H9 (cell line): ENCODE measurements around the gene LAMA3. TPM values are rescaled to one million over a fixed set of nuclear protein-coding genes. Genes with fewer than 3 reads are reported as not detected.

Experiments
- DNase-seq: peaks from one replicate; pipeline ENCODE4 v3.0.0-alpha.2; 2017
- H2AFZ ChIP-seq: one replicate; pipeline ENCODE4 v1.6.1; 2013; ENCODE audit warnings: mild to moderate bottlenecking, low read length, control low read depth, moderate library complexity
- H2AK5ac ChIP-seq: 2 replicates; pipeline ENCODE4 v1.6.1; 2013; ENCODE audit warnings: low read length, control low read depth, mixed read lengths; ENCODE audit not compliant: insufficient read length
- H2BK120ac ChIP-seq: one replicate; pipeline ENCODE4 v1.6.1; 2013; ENCODE audit warnings: low read depth, mild to moderate bottlenecking, low read length, control low read depth, inconsistent platforms; ENCODE audit not compliant: poor library complexity, severe bottlenecking
- H2BK12ac ChIP-seq: 2 replicates; pipeline ENCODE4 v1.6.1; 2013; ENCODE audit warnings: low read length, control low read depth, mixed read lengths, low read depth; ENCODE audit not compliant: insufficient read length
- H2BK15ac ChIP-seq: 2 replicates; pipeline ENCODE4 v1.6.1; 2013; ENCODE audit warnings: low read depth, low read length, control low read depth
- H2BK20ac ChIP-seq: one replicate; pipeline ENCODE4 v1.6.1; 2013; ENCODE audit warnings: low read depth, mild to moderate bottlenecking, low read length, control low read depth, inconsistent platforms; ENCODE audit not compliant: poor library complexity, severe bottlenecking
- H2BK5ac ChIP-seq: 2 replicates; pipeline ENCODE4 v1.6.1; 2013; ENCODE audit warnings: low read length, control low read depth, mixed read lengths; ENCODE audit not compliant: insufficient read length
- H3K14ac ChIP-seq: 2 replicates; pipeline ENCODE4 v1.6.1; 2013; ENCODE audit warnings: low read length, control low read depth; ENCODE audit not compliant: insufficient read depth
- H3K18ac ChIP-seq: 2 replicates; pipeline ENCODE4 v1.6.1; 2013; ENCODE audit warnings: low read depth, mild to moderate bottlenecking, mixed read lengths, low read length, control low read depth; ENCODE audit not compliant: insufficient read length
- H3K23ac ChIP-seq: 2 replicates; pipeline ENCODE4 v1.6.1; 2013; ENCODE audit warnings: low read length, control low read depth, mixed read lengths, low read depth; ENCODE audit not compliant: insufficient read length
- H3K23me2 ChIP-seq: 2 replicates; pipeline ENCODE4 v1.6.1; 2013; ENCODE audit warnings: low read depth, mild to moderate bottlenecking, mixed read lengths, low read length, control low read depth; ENCODE audit not compliant: insufficient read length, poor library complexity, severe bottlenecking
- H3K27ac ChIP-seq: 2 replicates; pipeline ENCODE4 v1.5.1; 2013; ENCODE audit warnings: low read length, control low read depth, mixed read lengths, low read depth; ENCODE audit not compliant: insufficient read length
- H3K27me3 ChIP-seq: 2 replicates; pipeline ENCODE4 v1.6.1; 2013; ENCODE audit warnings: low read length, control low read depth, inconsistent platforms; ENCODE audit not compliant: insufficient read depth
- H3K4ac ChIP-seq: 2 replicates; pipeline ENCODE4 v1.6.1; 2013; ENCODE audit warnings: low read depth, mild to moderate bottlenecking, control low read depth, inconsistent platforms, low read length, moderate library complexity
- H3K4me1 ChIP-seq: 2 replicates; pipeline ENCODE4 v1.6.1; 2013; ENCODE audit warnings: low read length, control low read depth, inconsistent platforms; ENCODE audit not compliant: insufficient read depth
- H3K4me2 ChIP-seq: 2 replicates; pipeline ENCODE4 v1.6.1; 2013; ENCODE audit warnings: low read length, control low read depth, mixed read lengths; ENCODE audit not compliant: insufficient read length, insufficient read depth
- H3K56ac ChIP-seq: 2 replicates; pipeline ENCODE4 v1.6.1; 2013; ENCODE audit warnings: low read depth, mild to moderate bottlenecking, mixed read lengths, low read length, control low read depth; ENCODE audit not compliant: insufficient read length
- H3K79me1 ChIP-seq: 2 replicates; pipeline ENCODE4 v1.6.1; 2013; ENCODE audit warnings: low read depth, mild to moderate bottlenecking, moderate library complexity, low read length, control low read depth, inconsistent platforms; ENCODE audit not compliant: insufficient read depth, poor library complexity, severe bottlenecking
- H3K79me2 ChIP-seq: 2 replicates; pipeline ENCODE4 v1.6.1; 2013; ENCODE audit warnings: low read length, control low read depth, inconsistent platforms; ENCODE audit not compliant: insufficient read depth
- H3K9ac ChIP-seq: 2 replicates; pipeline ENCODE4 v1.6.1; 2013; ENCODE audit warnings: low read length, control low read depth, mixed read lengths; ENCODE audit not compliant: insufficient read length; ENCODE audit errors: extremely low read depth
- H3K9me3 ChIP-seq: one replicate; pipeline ENCODE4 v1.6.1; 2013; ENCODE audit warnings: low read depth, low read length, inconsistent platforms; ENCODE audit not compliant: control insufficient read depth
- H3T11ph ChIP-seq: one replicate; pipeline ENCODE4 v1.6.1; 2013; ENCODE audit warnings: mild to moderate bottlenecking, low read length, control low read depth, inconsistent platforms
- H4K20me1 ChIP-seq: one replicate; pipeline ENCODE4 v1.6.1; 2013; ENCODE audit not compliant: control insufficient read depth, insufficient read length, insufficient read depth
- H4K5ac ChIP-seq: 2 replicates; pipeline ENCODE4 v1.6.1; 2013; ENCODE audit warnings: low read depth, mild to moderate bottlenecking, mixed read lengths, low read length, control low read depth; ENCODE audit not compliant: insufficient read length
- H4K8ac ChIP-seq: replicated peaks from 2 replicates; pipeline ENCODE4 v1.6.1; 2013; ENCODE audit warnings: low read length, control low read depth, mixed read lengths, low read depth; ENCODE audit not compliant: insufficient read length
- H4K91ac ChIP-seq: 2 replicates; pipeline ENCODE4 v1.6.1; 2013; ENCODE audit warnings: low read depth, mild to moderate bottlenecking, moderate library complexity, mixed read lengths, low read length, control low read depth; ENCODE audit not compliant: insufficient read length
- H3K27ac Mint-ChIP-seq, 3 experiments: 2 replicates in 2 of 3; 3 replicates in 1 of 3; pipeline ENCODE4 v1.8.0; 2020 to 2021; ENCODE audit warnings: mixed read lengths in 3 of 3, mild to moderate bottlenecking in 1 of 3, moderate library complexity in 1 of 3
- H3K27me3 Mint-ChIP-seq: 2 replicates; pipeline ENCODE4 v1.8.0; 2021; ENCODE audit warnings: low read depth, mild to moderate bottlenecking, moderate library complexity, mixed read lengths
- H3K36me3 Mint-ChIP-seq, 3 experiments: 2 replicates in 2 of 3; 3 replicates in 1 of 3; pipeline ENCODE4 v1.8.0; 2020 to 2021; ENCODE audit warnings: low read depth in 3 of 3, mixed read lengths in 3 of 3; ENCODE audit not compliant: insufficient read depth in 1 of 3
- H3K4me1 Mint-ChIP-seq, 2 experiments: 2 replicates each; pipeline ENCODE4 v1.8.0; 2020; ENCODE audit warnings: mixed read lengths in 2 of 2
- H3K4me3 Mint-ChIP-seq, 2 experiments: 2 replicates in 1 of 2; 3 replicates in 1 of 2; pipeline ENCODE4 v1.8.0; 2020 to 2021; ENCODE audit warnings: mild to moderate bottlenecking in 2 of 2, mixed read lengths in 2 of 2, moderate library complexity in 1 of 2
- H3K9me3 Mint-ChIP-seq, 2 experiments: 2 replicates in 1 of 2; 3 replicates in 1 of 2; pipeline ENCODE4 v1.8.0; 2020; ENCODE audit warnings: mild to moderate bottlenecking in 2 of 2, mixed read lengths in 2 of 2, moderate library complexity in 1 of 2
- CTCF ChIP-seq: fragments of 200-600 bp; sonication (generic); conservative IDR thresholded peaks from 3 replicates; pipeline ENCODE4 v1.8.0; 2021; ENCODE audit warnings: antibody characterized with exemption, mild to moderate bottlenecking
- total RNA-seq: library from RNA; stranded (reverse); gene quantifications from 2 replicates; pipeline ENCODE4 v1.2.1, GENCODE V29; 2021

The LAMA3 gene
- total RNA-seq, 1 experiment from 2014 or later = 0.33 TPM

- no peak overlapping the region for H4K91ac ChIP-seq
- H2BK15ac ChIP-seq = no peak overlapping the region
- H3K79me1 ChIP-seq = no peaks in the 10 kb centered on the region
- H3K27ac ChIP-seq = no peak overlapping the region
- no peak overlapping the region for H3K14ac ChIP-seq
- H2BK20ac ChIP-seq = no peak overlapping the region
- DNase-seq = no peak
- no peak overlapping the region for H3K4me2 ChIP-seq
- no peak overlapping the region for H3K9ac ChIP-seq
- no peak overlapping the region for H2AFZ ChIP-seq
- H3K27ac Mint-ChIP-seq = no peak overlapping the region
- no peaks in the 10 kb centered on the region for H3K36me3 Mint-ChIP-seq
- no peaks in the 10 kb centered on the region for H3K4me1 ChIP-seq
- H3T11ph ChIP-seq = no peak overlapping the region
- TF ChIP-seq CTCF = no peak
- no peak overlapping the region for H2BK12ac ChIP-seq
- H3K27me3 ChIP-seq = no peaks in the 10 kb centered on the region
- H3K18ac ChIP-seq = no peak overlapping the region
- no peaks in the 10 kb centered on the region for H3K23me2 ChIP-seq
- H3K27me3 Mint-ChIP-seq = peaks cover 1% of the 10 kb centered on the region; the same call in 1 of the 2 replicates
- H3K4me3 Mint-ChIP-seq = no peak overlapping the region
- H4K5ac ChIP-seq = no peak overlapping the region
- no peaks in the 10 kb centered on the region for H3K4me1 Mint-ChIP-seq
- no peaks in the 10 kb centered on the region for H4K20me1 ChIP-seq
- H3K56ac ChIP-seq = no peak overlapping the region
- H3K9me3 ChIP-seq = no peaks in the 10 kb centered on the region
- H4K8ac ChIP-seq = no peak overlapping the region
- H3K4ac ChIP-seq = no peak overlapping the region
- H2AK5ac ChIP-seq = no peak overlapping the region
- no peaks in the 10 kb centered on the region for H3K9me3 Mint-ChIP-seq
- no peak overlapping the region for H2BK120ac ChIP-seq
- H2BK5ac ChIP-seq = no peak overlapping the region
- H3K23ac ChIP-seq = no peak overlapping the region
- H3K79me2 ChIP-seq = no peaks in the 10 kb centered on the region
Observed at GRCh38 chr18:23934863-23935262, 245.6 kb downstream of the LAMA3 start.
